SJCRH30 (cell line): Measurements from ENCODE around the gene CDK17. TPM values are rescaled to one million over a fixed set of nuclear protein-coding genes. Genes with fewer than 3 reads are reported as not detected.

Experiments used
- DNase-seq, 2 experiments: peaks; one replicate each; pipeline ENCODE4 v3.0.0-alpha.2; 2015 to 2020
- H3K27ac ChIP-seq: fragments of 250-450 bp; sonication (Bioruptor Pico); 2 replicates; pipeline ENCODE4 v1.5.1; 2020; ENCODE audit warnings: mild to moderate bottlenecking, moderate library complexity
- H3K27me3 ChIP-seq: fragments of 250-450 bp; sonication (Bioruptor Pico); 2 replicates; pipeline ENCODE4 v1.5.1; 2020; ENCODE audit warnings: mild to moderate bottlenecking, moderate library complexity
- H3K36me3 ChIP-seq: fragments of 250-450 bp; sonication (Bioruptor Pico); 2 replicates; pipeline ENCODE4 v1.5.1; 2020; ENCODE audit warnings: mild to moderate bottlenecking, moderate library complexity
- H3K4me1 ChIP-seq: fragments of 250-450 bp; sonication (Bioruptor Pico); 2 replicates; pipeline ENCODE4 v1.5.1; 2020; ENCODE audit warnings: mild to moderate bottlenecking, moderate library complexity
- H3K4me3 ChIP-seq: fragments of 250-450 bp; sonication (Bioruptor Pico); 2 replicates; pipeline ENCODE4 v1.5.1; 2020; ENCODE audit warnings: mild to moderate bottlenecking, moderate library complexity
- H3K9me3 ChIP-seq: fragments of 250-450 bp; sonication (Bioruptor Pico); replicated peaks from 2 replicates; pipeline ENCODE4 v1.5.1; 2020; ENCODE audit warnings: mild to moderate bottlenecking, moderate library complexity
- total RNA-seq: library from RNA; depleted of rRNA; stranded (reverse); fragments of >200 nt; shearing (Covaris generic); gene quantifications from 2 replicates; pipeline ENCODE4 v1.2.3, GENCODE V29; 2014

Gene CDK17
- total RNA-seq, 1 experiment from 2014 or later = 28.0 TPM

GRCh38 chr12:96314723-96315122 lies 85.5 kb downstream of the CDK17 start:
- no peak overlapping the region for H3K27ac ChIP-seq
- no peak overlapping the region for H3K4me3 ChIP-seq
- DNase-seq = no peak

DNA sequence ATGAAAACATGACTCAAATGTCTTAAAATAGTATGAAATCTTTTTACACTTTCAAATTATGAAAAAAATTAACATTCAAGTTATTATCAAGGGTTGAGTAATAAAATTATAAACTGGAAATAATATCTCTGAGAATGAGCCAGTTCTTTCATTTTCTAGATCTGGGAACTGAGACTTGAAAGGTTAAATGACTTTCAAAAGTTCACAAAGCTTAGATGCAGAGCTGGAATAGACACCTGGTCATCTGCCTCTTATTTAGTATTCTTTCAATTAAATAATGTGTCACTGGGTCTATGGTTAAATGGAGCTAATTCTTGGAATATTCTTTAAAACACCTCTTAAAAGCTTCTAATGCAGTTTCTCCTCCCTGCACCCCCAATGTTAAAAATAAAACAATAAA lies 86.6 kb downstream of the CDK17 start:
- Histone ChIP-seq H3K4me1 (no peaks in the 10 kb centered on the region), H3K36me3 (no peaks in the 10 kb centered on the region; the same call in 1 of the 2 replicates), H3K9me3 (0 out of 2 replicates have a peak, but pooled peaks cover 3% of the 10 kb centered on the region), H3K4me3 (no peak overlapping the region), H3K27me3 (no peaks in the 10 kb centered on the region), H3K27ac (no peak overlapping the region)
- DNase-seq = no peak

More at GRCh38 chr12:96314723-96315122, 85.5 kb downstream of the CDK17 start:
- Histone ChIP-seq H3K36me3 (no peaks in the 10 kb centered on the region; the same call in 1 of the 2 replicates), H3K4me1 (no peaks in the 10 kb centered on the region), H3K9me3 (0 out of 2 replicates have a peak, but pooled peaks cover 2% of the 10 kb centered on the region), H3K27me3 (no peaks in the 10 kb centered on the region)

DNA sequence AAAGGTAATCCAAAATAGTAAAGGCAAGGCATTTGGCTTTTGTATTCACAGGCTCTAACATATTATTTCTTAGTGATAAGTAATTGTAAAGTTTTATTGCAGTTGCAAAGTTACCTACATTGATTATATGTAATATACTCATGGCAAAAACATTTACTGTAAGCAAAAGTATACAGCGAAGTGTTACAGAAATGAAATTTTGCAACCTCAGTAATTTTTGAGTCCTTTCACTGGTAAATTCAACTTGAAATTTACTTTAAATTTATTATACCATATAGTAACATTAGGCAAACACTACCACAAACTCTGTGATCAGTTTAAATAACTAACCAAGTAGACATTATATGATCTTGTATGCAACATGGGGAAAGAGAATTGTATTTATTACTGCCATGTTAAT lies 89.0 kb downstream of the CDK17 start:
- H3K36me3 ChIP-seq = no peaks in the 10 kb centered on the region; the same call in 1 of the 2 replicates

GRCh38 chr12:96310067-96310466 lies 90.2 kb downstream of the CDK17 start:
- Histone ChIP-seq H3K9me3 (0 out of 2 replicates have a peak, but pooled peaks cover 3% of the 10 kb centered on the region), H3K27me3 (no peaks in the 10 kb centered on the region), H3K4me1 (no peaks in the 10 kb centered on the region), H3K27ac (no peak overlapping the region), H3K4me3 (no peak overlapping the region), H3K36me3 (no peaks in the 10 kb centered on the region; the same call in 1 of the 2 replicates)
- no peak for DNase-seq

More for the DNA sequence above, 89.0 kb downstream of the CDK17 start:
- H3K4me3 ChIP-seq = no peak overlapping the region
- no peak for DNase-seq
- no peaks in the 10 kb centered on the region for H3K4me1 ChIP-seq
- 0 out of 2 replicates have a peak, but pooled peaks cover 3% of the 10 kb centered on the region for H3K9me3 ChIP-seq
- no peaks in the 10 kb centered on the region for H3K27me3 ChIP-seq
- H3K27ac ChIP-seq = no peak overlapping the region

- Histone ChIP-seq H3K27me3 (no peaks in the 10 kb centered on the region), H3K27ac (no peak overlapping the region), H3K36me3 (no peaks in the 10 kb centered on the region; the same call in 1 of the 2 replicates), H3K4me1 (no peaks in the 10 kb centered on the region), H3K4me3 (no peak overlapping the region), H3K9me3 (0 out of 2 replicates have a peak, but pooled peaks cover 3% of the 10 kb centered on the region)
- DNase-seq = no peak
Measured at GRCh38 chr12:96308881-96309280, 91.4 kb downstream of the CDK17 start.

DNA sequence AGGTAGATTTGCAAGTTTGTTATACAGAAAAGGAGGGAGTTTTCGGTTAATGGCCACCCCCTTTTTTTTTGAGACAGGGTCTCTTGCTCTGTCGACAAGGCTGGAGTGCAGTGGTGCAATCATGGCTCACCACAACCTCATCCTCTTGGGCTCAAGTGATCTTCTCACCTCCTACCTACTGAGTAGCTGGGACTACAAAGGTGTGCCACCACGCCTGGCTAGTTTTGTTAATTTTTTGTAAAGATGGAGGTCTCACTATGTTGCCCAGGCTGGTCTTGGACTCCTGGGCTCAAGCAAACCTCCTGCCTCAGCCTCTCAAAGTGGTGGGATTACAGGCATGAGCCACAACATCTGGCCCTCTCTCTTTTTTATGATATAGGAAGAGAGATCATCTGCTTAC lies 94.6 kb downstream of the CDK17 start:
- Histone ChIP-seq H3K27ac (no peak overlapping the region), H3K36me3 (no peaks in the 10 kb centered on the region; the same call in 1 of the 2 replicates), H3K9me3 (0 out of 2 replicates have a peak, but pooled peaks cover 3% of the 10 kb centered on the region), H3K27me3 (no peaks in the 10 kb centered on the region), H3K4me3 (no peak overlapping the region), H3K4me1 (no peaks in the 10 kb centered on the region)
- DNase-seq = no peak

- H3K27me3 ChIP-seq = no peaks in the 10 kb centered on the region
- no peak overlapping the region for H3K27ac ChIP-seq
- no peak for DNase-seq
- no peaks in the 10 kb centered on the region for H3K4me1 ChIP-seq
- H3K4me3 ChIP-seq = no peak overlapping the region
- no peaks in the 10 kb centered on the region for H3K9me3 ChIP-seq
- H3K36me3 ChIP-seq = peaks cover 6% of the 10 kb centered on the region
Measured at GRCh38 chr12:96303653-96304052, 96.6 kb downstream of the CDK17 start.

DNA sequence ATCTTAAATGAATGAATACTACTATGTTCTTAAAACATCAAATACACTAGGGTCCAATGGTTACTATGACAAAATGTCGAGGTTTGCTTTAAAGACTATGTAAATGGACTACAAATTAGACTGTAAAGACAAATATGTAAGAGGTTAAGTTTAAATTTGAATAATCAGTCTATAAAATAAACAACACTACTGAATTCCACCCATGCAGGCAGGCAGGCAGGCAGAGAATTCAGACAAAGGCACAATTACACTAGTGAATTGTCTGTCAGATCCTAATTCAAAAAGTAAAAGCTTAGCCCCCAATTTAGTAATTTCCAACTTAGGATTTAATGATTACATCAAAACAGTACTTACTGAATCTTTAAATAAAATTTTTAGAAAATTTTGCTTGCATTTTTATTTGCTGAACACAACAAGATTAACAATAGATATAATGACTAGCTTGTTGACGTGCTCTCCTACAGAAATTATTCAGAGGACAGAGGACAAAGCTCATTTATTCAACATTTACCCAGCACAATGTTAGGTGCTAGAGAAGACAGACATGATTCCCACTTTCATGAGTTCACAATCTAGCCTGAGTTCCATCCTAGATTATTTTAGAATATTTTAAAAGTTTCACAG lies 97.4 kb downstream of the CDK17 start:
- Histone ChIP-seq H3K36me3 (peaks cover 11% of the 10 kb centered on the region), H3K27ac (no peak overlapping the region), H3K27me3 (no peaks in the 10 kb centered on the region), H3K4me3 (no peak overlapping the region), H3K4me1 (no peaks in the 10 kb centered on the region), H3K9me3 (no peaks in the 10 kb centered on the region)
- no peak for DNase-seq

DNA sequence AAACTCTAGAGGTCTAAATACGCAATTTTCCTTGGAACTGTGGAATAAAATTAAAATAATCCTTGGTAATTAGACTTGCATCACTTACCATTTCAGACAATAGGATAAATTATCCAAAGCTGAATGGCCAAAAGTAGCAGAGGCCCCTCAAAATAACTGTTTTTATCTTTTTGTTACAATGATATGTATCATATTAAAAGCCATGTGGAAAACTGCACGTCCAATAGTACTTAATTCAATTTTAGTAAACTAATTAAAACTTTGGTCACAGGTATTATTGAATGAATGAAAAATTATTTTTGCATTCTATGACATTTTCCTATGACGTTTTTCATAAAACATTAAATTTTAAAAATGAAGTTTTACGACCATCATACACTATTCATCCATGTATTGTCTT lies 98.5 kb downstream of the CDK17 start:
- Histone ChIP-seq H3K4me3 (no peak overlapping the region), H3K9me3 (no peaks in the 10 kb centered on the region), H3K4me1 (no peaks in the 10 kb centered on the region), H3K27me3 (no peaks in the 10 kb centered on the region), H3K36me3 (peaks cover 11% of the 10 kb centered on the region), H3K27ac (no peak overlapping the region)
- DNase-seq = no peak

- Histone ChIP-seq H3K4me1 (0 out of 2 replicates have a peak, but pooled peaks cover under 1% of the 10 kb centered on the region), H3K36me3 (peaks cover 11% of the 10 kb centered on the region), H3K9me3 (no peaks in the 10 kb centered on the region), H3K27me3 (no peaks in the 10 kb centered on the region), H3K4me3 (no peak overlapping the region), H3K27ac (no peak overlapping the region)
- DNase-seq = no peak
Measured at GRCh38 chr12:96300064-96300463, 100.2 kb downstream of the CDK17 start.

DNA sequence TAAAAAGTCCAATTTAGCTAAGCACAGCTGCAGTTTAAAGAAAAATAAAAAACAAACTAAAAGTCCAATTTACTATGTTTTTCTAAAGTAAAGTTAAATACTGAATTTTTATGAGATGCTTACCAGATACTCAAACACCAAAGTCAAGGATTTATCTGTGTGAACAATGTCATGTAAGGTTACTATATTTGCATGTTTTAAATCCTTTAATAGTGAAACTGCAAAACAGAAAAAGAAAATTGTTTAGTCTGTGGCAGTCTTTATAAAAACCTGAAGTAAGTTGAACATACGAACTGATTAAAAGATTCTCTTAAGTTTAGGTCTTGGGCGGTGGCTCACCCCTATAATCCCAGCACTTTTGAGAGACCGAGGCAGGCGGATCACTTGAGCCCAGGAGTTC lies 102.7 kb downstream of the CDK17 start:
- no peak overlapping the region for H3K27ac ChIP-seq
- DNase-seq = no peak

GRCh38 chr12:96295532-96296160 lies 104.6 kb downstream of the CDK17 start:
- H3K4me3 ChIP-seq = no peak overlapping the region
- no peak for DNase-seq
- no peaks in the 10 kb centered on the region for H3K27me3 ChIP-seq
- H3K36me3 ChIP-seq = peaks cover 15% of the 10 kb centered on the region
- 0 out of 2 replicates have a peak, but pooled peaks cover 4% of the 10 kb centered on the region for H3K4me1 ChIP-seq
- no peak overlapping the region for H3K27ac ChIP-seq
- H3K9me3 ChIP-seq = no peaks in the 10 kb centered on the region

More for the DNA sequence above, 102.7 kb downstream of the CDK17 start:
- H3K27me3 ChIP-seq = no peaks in the 10 kb centered on the region
- H3K36me3 ChIP-seq = peaks cover 15% of the 10 kb centered on the region
- H3K4me1 ChIP-seq = 0 out of 2 replicates have a peak, but pooled peaks cover 4% of the 10 kb centered on the region
- no peak overlapping the region for H3K4me3 ChIP-seq
- H3K9me3 ChIP-seq = no peaks in the 10 kb centered on the region

DNA sequence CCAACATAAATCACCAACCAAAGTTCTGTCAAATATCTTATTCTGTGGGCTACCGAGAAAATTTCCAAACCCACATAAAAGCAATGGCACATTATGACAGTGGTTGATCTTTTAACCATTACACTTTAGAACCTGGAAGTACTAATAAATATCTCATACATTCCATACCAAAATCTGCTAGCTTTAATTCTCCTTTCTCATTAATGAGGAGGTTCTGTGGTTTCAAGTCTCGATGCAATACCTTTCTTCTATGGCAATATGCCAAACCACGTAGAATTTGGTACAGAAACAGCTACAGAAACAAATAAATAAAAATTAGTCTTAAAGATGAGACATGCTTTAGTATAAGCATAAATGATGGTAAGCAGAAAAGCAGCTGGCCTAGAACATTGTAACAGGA lies 105.4 kb downstream of the CDK17 start:
- Histone ChIP-seq H3K9me3 (no peaks in the 10 kb centered on the region), H3K27ac (no peak overlapping the region), H3K4me3 (no peak overlapping the region), H3K4me1 (0 out of 2 replicates have a peak, but pooled peaks cover 4% of the 10 kb centered on the region), H3K27me3 (no peaks in the 10 kb centered on the region), H3K36me3 (peaks cover 12% of the 10 kb centered on the region)
- peak in 1 of 2 experiments; percentile 26 for DNase-seq

- Histone ChIP-seq H3K4me3 (no peak overlapping the region), H3K36me3 (peaks cover 4% of the 10 kb centered on the region; the same call in 1 of the 2 replicates), H3K27me3 (no peaks in the 10 kb centered on the region), H3K27ac (no peak overlapping the region), H3K4me1 (0 out of 2 replicates have a peak, but pooled peaks cover 4% of the 10 kb centered on the region), H3K9me3 (no peaks in the 10 kb centered on the region)
- DNase-seq = no peak
Measured at GRCh38 chr12:96293093-96293492, 107.1 kb downstream of the CDK17 start.

DNA sequence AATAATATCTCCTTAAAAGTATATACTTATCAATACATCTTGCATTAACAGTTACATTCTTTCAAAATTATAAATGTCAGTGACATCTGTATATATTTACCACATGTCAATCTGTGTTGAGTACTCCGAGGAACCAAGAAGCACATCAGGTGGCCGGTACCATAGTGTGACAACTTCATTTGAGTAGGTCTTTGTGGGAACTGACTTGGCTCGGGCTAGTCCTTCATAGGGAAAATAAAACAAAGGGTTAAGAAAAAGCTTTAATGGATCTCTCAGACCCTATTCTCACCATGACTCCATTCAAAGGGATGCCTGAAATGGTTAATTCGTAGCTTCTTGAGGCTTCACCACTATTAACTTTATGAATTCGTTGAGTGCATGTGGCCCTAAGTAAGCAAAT lies 111.2 kb downstream of the CDK17 start:
- Histone ChIP-seq H3K36me3 (peaks cover 9% of the 10 kb centered on the region; the same call in 1 of the 2 replicates), H3K27ac (no peak overlapping the region), H3K27me3 (no peaks in the 10 kb centered on the region), H3K9me3 (no peaks in the 10 kb centered on the region), H3K4me1 (no peaks in the 10 kb centered on the region), H3K4me3 (no peak overlapping the region)
- no peak for DNase-seq
